Activated CD4-positive, alpha-beta T cell treated with anti-CD3 and anti-CD28 coated beads for 48 hours (primary cell): ENCODE results near the gene UPF3B.
"Not testable (repeated sequence)": the region's sequence is repeated elsewhere in the genome, so short reads cannot be mapped to it uniquely, and the experiment has no call there.

Experiments used
- DNase-seq: peaks from one replicate; pipeline ENCODE4 v3.0.0-alpha.2; 2020

UPF3B gene

GRCh38 chrX:119824221-119824620 is 28.5 kb downstream of the UPF3B start:
- DNase-seq: not testable (repeated sequence)

GRCh38 chrX:119821703-119822102 is 31.1 kb downstream of the UPF3B start:
- DNase-seq: not testable (repeated sequence)

- DNase-seq: no peak
Observed at GRCh38 chrX:119817130-119817690, 35.6 kb downstream of the UPF3B start.

GRCh38 chrX:119816300-119816699 is 36.5 kb downstream of the UPF3B start:
- DNase-seq: no peak

GRCh38 chrX:119809185-119809666 is 43.5 kb downstream of the UPF3B start:
- DNase-seq: no peak

GRCh38 chrX:119808461-119808860 is 44.3 kb downstream of the UPF3B start:
- not testable (repeated sequence) for DNase-seq

GRCh38 chrX:119802546-119802945 is 50.2 kb downstream of the UPF3B start:
- DNase-seq: no peak

GRCh38 chrX:119801253-119802221 is 51.2 kb downstream of the UPF3B start:
- no peak for DNase-seq

- DNase-seq: peak; percentile 85
Observed at GRCh38 chrX:119791437-119792231, 61.1 kb downstream of the UPF3B start, which contains the start of gene RPL39. Gene RPL39 (minus strand): TSS chrX:119791630. CDS start chrX:119791576, 54 bp downstream.

GRCh38 chrX:119790977-119791436 is 61.8 kb downstream of the UPF3B start:
- DNase-seq: peak; percentile 55

- DNase-seq: peak; percentile 66
Observed at GRCh38 chrX:119784747-119785446, 67.9 kb downstream of the UPF3B start.
